ENCODE results near the gene TOMM6. TPM values are rescaled to one million over a fixed set of nuclear protein-coding genes. Genes with fewer than 3 reads are reported as not detected.
A peak's percentile ranks its signal among the peaks of the same experiment; 100 is the strongest.

Gene TOMM6
- total RNA-seq, 1 experiment from 2014 or later, result 239 TPM

- Histone ChIP-seq H2AK5ac (ENCODE audit: insufficient read length, low read length) (no peak overlapping the region), H2BK20ac (ENCODE audit: low read depth, low read length, poor library complexity, severe bottlenecking) (no peak overlapping the region), H3K9me3 (ENCODE audit: control insufficient read depth, low read depth, low read length) (no peaks in the 10 kb centered on the region), H3K27ac (ENCODE audit: insufficient read length, low read depth, low read length) (no peak overlapping the region), H3K79me1 (ENCODE audit: insufficient read depth, low read depth, low read length, poor library complexity, severe bottlenecking) (no peaks in the 10 kb centered on the region), H3K23me2 (ENCODE audit: insufficient read length, low read depth, low read length, poor library complexity, severe bottlenecking) (no peaks in the 10 kb centered on the region), H2BK120ac (ENCODE audit: low read depth, low read length, poor library complexity, severe bottlenecking) (no peak overlapping the region), H3K79me2 (ENCODE audit: insufficient read depth, low read length) (no peaks in the 10 kb centered on the region), H3K4me1 (ENCODE audit: insufficient read depth, low read length) (no peaks in the 10 kb centered on the region), H3T11ph (ENCODE audit: low read length) (no peak overlapping the region), H4K8ac (replicated peaks; ENCODE audit: insufficient read length, low read depth, low read length) (no peak overlapping the region), H3K27me3 (ENCODE audit: insufficient read depth, low read length) (no peaks in the 10 kb centered on the region), H2BK5ac (ENCODE audit: insufficient read length, low read length) (no peak overlapping the region), H3K9ac (ENCODE audit: extremely low read depth, insufficient read length, low read length) (no peak overlapping the region), H3K23ac (ENCODE audit: insufficient read length, low read depth, low read length) (no peak overlapping the region), H2AFZ (ENCODE audit: low read length) (no peak overlapping the region), H3K4ac (ENCODE audit: low read depth, low read length) (no peak overlapping the region), H3K56ac (ENCODE audit: insufficient read length, low read depth, low read length) (no peak overlapping the region), H4K20me1 (ENCODE audit: control insufficient read depth, insufficient read depth, insufficient read length) (no peaks in the 10 kb centered on the region), H2BK12ac (ENCODE audit: insufficient read length, low read depth, low read length) (no peak overlapping the region), H2BK15ac (ENCODE audit: low read depth, low read length) (no peak overlapping the region), H4K91ac (ENCODE audit: insufficient read length, low read depth, low read length) (no peak overlapping the region), H4K5ac (ENCODE audit: insufficient read length, low read depth, low read length) (no peak overlapping the region), H3K18ac (ENCODE audit: insufficient read length, low read depth, low read length) (no peak overlapping the region), H3K14ac (ENCODE audit: insufficient read depth, low read length) (no peak overlapping the region), H3K4me2 (ENCODE audit: insufficient read depth, insufficient read length, low read length) (no peak overlapping the region)
- no peaks in the 10 kb centered on the region for H3K27me3 Mint-ChIP-seq (ENCODE audit: low read depth)
- H3K9me3 Mint-ChIP-seq, result no peaks in the 10 kb centered on the region
- H3K4me1 Mint-ChIP-seq, result peaks cover 0 to 1% of the 10 kb centered on the region in 2 experiments; a peak in 1 of 4 replicates
- no peak for TF ChIP-seq CTCF (conservative IDR thresholded peaks at IDR 0.05)
- no peak overlapping the region for H3K4me3 Mint-ChIP-seq
- peak overlapping the region in 1 of 3 experiments; percentile 54; a peak in 1 of 7 replicates for H3K27ac Mint-ChIP-seq
- H3K36me3 Mint-ChIP-seq (ENCODE audit: insufficient read depth in 1 of 3, low read depth in 3 of 3), result peaks cover 0 to 4% (median 0%) of the 10 kb centered on the region in 3 experiments; a peak in 3 of 7 replicates
- WGBS (ENCODE audit: extremely low coverage, insufficient read length, low lambda C conversion rate), result no CpG with 5 or more reads among the region's 2 CpGs
- no peak for DNase-seq
Observed at GRCh38 chr6:41813469-41813868, 26.0 kb downstream of the TOMM6 start.
